HCT116 (cell line): ENCODE data around the gene EMP2.

Experiments used
- CEBPB ChIP-seq: IDR thresholded peaks from 2 replicates; pipeline ENCODE4 v1.6.1; 2012; ENCODE audit warnings: low read depth
- EGR1 ChIP-seq: IDR thresholded peaks from 2 replicates; pipeline ENCODE4 v1.6.1; 2012; ENCODE audit warnings: low read depth
- EZH2 ChIP-seq: fragments of 200-600 bp; sonication (generic); IDR thresholded peaks from 2 replicates; pipeline ENCODE4 v1.6.1; 2017; ENCODE audit warnings: antibody characterized with exemption, mixed run types
- EZH2phosphoT487 ChIP-seq: fragments of 200-600 bp; IDR thresholded peaks from 2 replicates; pipeline ENCODE4 v1.6.1; 2018; ENCODE audit warnings: antibody characterized with exemption, borderline replicate concordance
- JUND ChIP-seq: IDR thresholded peaks from 2 replicates; pipeline ENCODE4 v1.6.1; 2012
- POLR2A ChIP-seq: IDR thresholded peaks from 2 replicates; pipeline ENCODE4 v1.7.0; 2011; ENCODE audit warnings: borderline replicate concordance; ENCODE audit not compliant: insufficient read depth, insufficient read length; ENCODE audit errors: extremely low read depth
- POLR2AphosphoS5 ChIP-seq: IDR thresholded peaks from 2 replicates; pipeline ENCODE4 v1.6.1; 2011; ENCODE audit warnings: mild to moderate bottlenecking, low read depth, low read length, moderate library complexity
- SP1 ChIP-seq: IDR thresholded peaks from 2 replicates; pipeline ENCODE4 v1.6.1; 2012; ENCODE audit warnings: low read depth
- TF ChIP-seq, protein P1 (sequence below), 3 experiments: fragments of 200-600 bp in 1 of 3; sonication (generic) in 1 of 3; IDR thresholded peaks in 2 of 3; conservative IDR thresholded peaks in 1 of 3; 2 replicates each; pipeline ENCODE4 v1.5.1; 2012 to 2017; ENCODE audit warnings: low read depth in 2 of 3, low read length in 2 of 3, antibody characterized with exemption in 1 of 3, borderline replicate concordance in 1 of 3, control low read depth in 1 of 3, mild to moderate bottlenecking in 1 of 3, mixed read lengths in 1 of 3, mixed run types in 1 of 3, moderate library complexity in 1 of 3; ENCODE audit not compliant: insufficient read depth in 1 of 3
- TF ChIP-seq, protein P2 (sequence below): IDR thresholded peaks from 2 replicates; pipeline ENCODE4 v1.6.1; 2012

DNA sequence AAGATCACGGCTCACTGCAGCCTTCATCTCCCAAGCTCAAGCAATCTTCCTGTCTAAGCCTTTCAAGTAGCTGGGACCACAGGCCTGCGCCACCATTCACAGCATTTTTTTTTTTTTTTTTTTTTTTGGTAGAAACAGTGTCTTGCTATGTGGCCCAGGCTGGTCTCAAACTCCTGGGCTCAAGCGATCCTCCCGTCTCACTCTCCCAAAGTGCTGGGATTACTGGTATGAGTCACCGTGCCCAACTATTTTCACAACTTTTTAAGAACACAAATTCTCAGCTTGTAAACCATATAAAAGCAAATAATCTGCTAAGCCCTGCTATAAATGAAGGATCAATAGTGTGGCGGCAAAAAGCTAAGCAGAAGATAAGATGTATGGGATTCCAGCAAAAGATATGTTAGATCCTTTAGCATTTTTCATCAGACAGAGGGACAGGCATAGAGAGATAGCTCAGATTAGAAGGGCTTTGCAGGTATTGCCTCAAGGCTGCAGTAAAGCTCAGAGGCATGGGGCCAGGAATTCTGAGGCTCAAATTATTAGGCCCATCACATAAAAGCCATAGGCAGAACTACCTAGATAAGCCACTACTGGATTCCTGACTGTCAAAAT, 55.1 kb downstream of the EMP2 start:
- TF ChIP-seq, protein P1, sequence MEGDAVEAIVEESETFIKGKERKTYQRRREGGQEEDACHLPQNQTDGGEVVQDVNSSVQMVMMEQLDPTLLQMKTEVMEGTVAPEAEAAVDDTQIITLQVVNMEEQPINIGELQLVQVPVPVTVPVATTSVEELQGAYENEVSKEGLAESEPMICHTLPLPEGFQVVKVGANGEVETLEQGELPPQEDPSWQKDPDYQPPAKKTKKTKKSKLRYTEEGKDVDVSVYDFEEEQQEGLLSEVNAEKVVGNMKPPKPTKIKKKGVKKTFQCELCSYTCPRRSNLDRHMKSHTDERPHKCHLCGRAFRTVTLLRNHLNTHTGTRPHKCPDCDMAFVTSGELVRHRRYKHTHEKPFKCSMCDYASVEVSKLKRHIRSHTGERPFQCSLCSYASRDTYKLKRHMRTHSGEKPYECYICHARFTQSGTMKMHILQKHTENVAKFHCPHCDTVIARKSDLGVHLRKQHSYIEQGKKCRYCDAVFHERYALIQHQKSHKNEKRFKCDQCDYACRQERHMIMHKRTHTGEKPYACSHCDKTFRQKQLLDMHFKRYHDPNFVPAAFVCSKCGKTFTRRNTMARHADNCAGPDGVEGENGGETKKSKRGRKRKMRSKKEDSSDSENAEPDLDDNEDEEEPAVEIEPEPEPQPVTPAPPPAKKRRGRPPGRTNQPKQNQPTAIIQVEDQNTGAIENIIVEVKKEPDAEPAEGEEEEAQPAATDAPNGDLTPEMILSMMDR (IDR thresholded peaks at IDR 0.05 in 2 of 3, conservative IDR thresholded peaks at IDR 0.05 in 1 of 3; ENCODE audit: borderline replicate concordance in 1 of 3, insufficient read depth in 1 of 3, low read depth in 2 of 3, low read length in 2 of 3), result no peak
- TF ChIP-seq SP1 (no peak), JUND (no peak), POLR2A (no peak), CEBPB (no peak), POLR2AphosphoS5 (no peak), EZH2 (no peak), EZH2phosphoT487 (no peak), EGR1 (no peak)
- TF ChIP-seq, protein P2, sequence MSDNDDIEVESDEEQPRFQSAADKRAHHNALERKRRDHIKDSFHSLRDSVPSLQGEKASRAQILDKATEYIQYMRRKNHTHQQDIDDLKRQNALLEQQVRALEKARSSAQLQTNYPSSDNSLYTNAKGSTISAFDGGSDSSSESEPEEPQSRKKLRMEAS, result no peak
